ENCODE data around the gene JMJD8.

DNA sequence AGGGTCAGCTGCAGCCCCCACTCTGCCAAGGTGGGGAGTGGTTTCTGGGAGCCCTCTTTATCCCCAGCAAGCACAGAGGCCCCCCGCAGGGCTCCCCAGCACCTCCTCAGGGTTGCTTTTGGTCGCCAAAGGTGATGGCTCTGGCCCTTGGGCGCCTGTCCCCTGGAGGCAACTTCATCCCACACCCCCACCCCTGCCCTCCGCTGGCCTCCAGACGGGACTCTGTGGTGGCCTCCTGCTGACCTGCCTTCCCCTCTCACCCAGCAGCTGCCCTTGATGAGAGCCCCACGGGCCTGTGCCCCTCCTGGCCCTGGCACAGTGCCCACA lies 24.0 kb downstream of the JMJD8 start:
- TF ChIP-seq POLR2A (IDR thresholded peaks at IDR 0.05), result no peak
- TF ChIP-seq, protein P1, sequence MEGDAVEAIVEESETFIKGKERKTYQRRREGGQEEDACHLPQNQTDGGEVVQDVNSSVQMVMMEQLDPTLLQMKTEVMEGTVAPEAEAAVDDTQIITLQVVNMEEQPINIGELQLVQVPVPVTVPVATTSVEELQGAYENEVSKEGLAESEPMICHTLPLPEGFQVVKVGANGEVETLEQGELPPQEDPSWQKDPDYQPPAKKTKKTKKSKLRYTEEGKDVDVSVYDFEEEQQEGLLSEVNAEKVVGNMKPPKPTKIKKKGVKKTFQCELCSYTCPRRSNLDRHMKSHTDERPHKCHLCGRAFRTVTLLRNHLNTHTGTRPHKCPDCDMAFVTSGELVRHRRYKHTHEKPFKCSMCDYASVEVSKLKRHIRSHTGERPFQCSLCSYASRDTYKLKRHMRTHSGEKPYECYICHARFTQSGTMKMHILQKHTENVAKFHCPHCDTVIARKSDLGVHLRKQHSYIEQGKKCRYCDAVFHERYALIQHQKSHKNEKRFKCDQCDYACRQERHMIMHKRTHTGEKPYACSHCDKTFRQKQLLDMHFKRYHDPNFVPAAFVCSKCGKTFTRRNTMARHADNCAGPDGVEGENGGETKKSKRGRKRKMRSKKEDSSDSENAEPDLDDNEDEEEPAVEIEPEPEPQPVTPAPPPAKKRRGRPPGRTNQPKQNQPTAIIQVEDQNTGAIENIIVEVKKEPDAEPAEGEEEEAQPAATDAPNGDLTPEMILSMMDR (IDR thresholded peaks at IDR 0.05), result no peak

Measured in adrenal gland (tissue), 5 donors.